GM21447 (cell line): Measurements from ENCODE around the gene UVRAG.

Source experiments
- ATAC-seq: cut with Tn5 transposase; IDR thresholded peaks from one replicate; pipeline ENCODE4 v1.9.1; 2021; ENCODE audit not compliant: unreplicated experiment

Gene UVRAG

DNA sequence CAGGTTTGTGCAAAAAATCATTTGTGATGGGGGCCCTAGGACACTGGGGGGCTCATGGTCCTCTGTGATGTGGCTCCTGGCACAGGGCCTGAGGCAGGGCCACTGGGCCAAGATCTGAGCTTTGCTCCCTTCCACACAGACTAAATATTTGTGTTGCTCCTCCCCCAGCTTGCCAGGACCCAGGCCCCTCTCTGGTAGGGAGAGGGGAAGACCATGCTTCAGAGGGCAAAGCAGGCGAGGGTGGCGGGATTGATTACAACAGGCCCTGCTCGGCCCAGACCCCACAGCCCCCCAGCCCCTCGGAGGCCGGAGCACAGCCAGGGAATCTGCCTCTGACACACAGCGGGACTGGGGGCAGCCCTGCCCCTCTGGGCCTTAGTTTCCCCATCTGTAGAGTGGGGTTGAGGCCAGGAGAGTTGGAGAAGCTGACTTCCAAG lies 362.3 kb downstream of the UVRAG start:
- ATAC-seq: no peak

DNA sequence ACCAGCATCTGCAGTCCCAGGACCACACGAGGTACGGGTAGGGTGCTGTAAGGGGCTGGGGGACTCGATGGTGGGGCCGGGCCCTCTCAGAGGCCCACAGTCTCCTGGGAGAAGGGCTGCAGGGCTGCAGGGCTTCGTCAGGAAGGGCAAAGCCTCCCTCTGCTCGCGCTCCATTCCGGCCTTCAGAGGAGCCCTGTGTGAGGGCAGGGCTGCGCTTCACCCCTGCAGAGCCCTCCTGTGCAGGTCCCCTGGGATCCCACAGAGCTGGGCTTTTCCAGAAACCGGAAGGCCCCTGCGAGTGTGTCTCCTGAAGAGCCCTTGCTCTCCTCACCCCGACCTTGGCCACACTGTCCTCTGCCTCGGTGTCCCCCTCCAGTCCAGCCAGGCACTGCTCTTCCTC lies 364.1 kb downstream of the UVRAG start:
- no peak for ATAC-seq

DNA sequence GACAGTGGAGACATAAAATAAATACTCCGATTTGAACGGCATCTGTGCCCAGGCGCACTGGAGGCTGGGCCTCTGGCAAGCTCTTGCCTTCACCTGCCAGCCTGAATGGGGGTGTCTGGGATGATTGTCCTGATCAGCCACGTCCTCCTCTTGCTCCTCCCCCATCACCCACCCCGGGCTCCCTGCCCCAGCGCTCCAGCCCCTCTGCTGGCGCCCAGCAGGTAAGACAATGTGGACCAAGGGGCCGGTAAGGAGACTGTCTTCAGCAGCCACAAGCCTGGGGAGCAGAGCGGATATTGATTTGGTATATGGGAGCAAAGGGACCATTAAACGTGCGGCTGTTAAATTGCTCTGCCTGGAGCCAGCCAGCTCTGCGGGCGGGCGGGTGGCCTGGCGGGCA lies 366.4 kb downstream of the UVRAG start:
- ATAC-seq: no peak

DNA sequence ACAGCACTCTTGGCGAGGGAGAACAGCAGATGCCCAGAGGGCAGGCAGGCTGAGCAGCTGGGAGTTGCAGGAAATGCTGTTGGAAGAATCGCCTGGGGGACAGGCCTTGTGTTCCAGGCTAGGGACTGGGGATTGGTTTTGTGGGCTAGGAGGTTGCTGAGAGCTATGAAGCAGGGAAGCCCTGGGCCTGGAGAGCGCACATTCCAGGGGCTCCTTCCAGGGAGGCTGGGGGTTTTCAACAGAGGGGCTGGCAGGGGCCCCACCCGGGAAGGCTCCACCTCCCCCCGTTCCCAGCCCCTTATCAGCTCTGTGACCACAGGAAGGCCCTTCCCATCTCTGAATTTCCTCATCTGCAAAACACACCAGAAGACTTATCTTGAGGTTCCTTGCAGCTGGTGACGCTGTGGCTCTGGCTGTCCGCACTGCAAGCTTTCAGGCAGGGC lies 369.6 kb downstream of the UVRAG start:
- no peak for ATAC-seq

DNA sequence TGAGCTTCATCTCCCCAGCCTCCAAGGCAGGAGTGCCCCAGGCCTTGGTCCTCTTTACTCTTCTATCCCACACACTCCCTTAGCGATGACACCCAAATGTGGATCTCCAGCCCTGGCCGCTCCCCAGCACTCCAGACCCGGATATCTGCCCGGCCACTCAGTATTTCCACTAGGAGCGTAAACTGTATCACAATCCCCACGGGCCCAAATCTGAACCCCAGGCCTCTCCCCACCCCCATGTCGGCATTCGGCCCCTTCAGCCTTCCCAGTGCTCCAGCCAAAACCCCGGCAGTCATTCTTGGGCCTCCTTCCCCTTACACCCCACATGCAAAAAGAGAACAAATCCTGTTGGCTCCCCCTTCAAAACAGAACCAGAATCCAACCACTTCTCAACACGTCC lies 370.5 kb downstream of the UVRAG start:
- no peak for ATAC-seq

DNA sequence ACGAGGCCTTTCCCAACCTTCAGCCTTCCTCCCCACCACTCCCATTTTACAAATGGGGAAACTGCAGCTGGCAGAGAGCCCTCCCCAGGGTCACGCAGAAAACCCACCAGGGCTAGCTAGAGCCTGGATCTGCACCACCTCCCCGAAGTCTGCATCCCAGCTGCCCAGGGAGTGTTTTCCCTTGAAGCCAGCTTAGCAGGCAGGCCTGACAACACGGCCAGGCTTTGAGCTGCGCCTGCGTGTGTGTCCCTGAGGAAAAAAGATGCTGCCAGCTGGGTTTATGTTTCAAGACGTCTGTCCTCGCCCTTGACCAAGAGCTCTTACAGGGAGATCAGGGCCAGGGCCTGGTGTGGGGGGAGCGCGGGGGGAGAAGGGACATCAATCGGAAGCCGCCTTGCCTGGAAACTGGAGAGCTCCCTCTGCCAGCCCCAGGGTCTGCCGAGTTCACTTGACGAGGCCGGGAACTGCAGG lies 371.0 kb downstream of the UVRAG start:
- no peak for ATAC-seq

DNA sequence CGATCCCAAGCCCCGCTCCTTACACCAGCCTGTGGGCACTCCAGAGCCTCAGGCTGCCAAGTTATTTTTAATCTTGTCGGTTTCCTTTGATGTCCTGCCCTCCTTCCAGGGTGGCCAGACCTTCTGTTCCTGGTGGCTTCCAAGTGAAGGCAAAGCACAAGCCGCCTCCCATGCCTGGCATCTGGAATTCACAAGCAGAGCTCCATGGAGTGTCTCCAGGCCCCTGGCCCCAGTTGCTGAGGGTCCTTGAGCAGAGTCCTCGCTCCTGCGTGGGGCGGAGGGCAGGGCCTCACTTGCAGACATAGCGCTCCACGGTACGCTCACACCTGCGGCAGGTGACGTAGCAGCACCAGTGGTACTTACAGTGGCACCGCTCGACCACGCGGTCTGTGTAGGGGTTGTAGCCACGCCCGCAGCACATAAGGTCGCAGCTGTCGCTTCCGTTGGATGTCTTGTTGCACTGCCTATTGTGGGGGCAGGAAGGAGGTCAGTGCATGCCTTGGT lies 371.8 kb downstream of the UVRAG start:
- no peak for ATAC-seq

DNA sequence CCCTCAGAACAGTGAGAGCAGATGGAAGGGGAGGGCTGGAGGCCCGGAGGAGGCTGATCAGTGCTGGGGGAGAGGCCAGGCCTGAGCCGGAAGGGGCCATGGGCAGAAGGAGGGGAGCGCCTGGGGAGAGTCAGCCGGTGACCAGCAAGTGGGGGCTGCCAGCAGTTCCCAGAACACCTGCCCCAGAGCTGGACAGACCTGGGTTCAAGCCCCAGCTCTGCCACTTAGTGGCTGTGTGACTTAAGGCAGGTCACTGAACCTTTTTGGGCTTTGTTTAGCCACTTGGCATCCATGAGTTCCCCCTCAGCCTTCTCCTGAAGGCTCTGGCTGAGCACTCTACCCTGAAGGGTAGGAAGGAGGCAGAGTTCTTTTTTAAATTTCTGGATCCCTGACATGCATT lies 373.9 kb downstream of the UVRAG start:
- no peak for ATAC-seq

DNA sequence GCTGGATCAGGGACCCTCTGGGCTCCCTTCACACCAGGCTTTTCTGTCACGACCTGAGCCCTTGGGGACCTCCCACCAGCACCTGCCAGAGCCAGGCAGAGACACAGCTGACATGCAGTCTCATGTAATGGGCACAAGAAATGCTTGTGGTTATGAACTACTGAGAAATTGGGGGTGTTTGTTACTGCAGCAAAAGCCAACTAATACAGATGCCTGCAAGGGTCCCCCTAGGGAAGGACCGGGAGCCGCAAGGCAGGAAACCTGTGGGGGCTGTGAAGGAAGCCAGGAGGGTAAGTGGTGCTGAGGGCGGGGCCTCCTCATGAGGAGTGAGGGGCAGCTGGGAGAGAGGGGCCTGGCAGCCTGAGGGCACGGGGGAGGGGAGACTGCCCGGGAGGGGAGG lies 374.7 kb downstream of the UVRAG start:
- no peak for ATAC-seq

DNA sequence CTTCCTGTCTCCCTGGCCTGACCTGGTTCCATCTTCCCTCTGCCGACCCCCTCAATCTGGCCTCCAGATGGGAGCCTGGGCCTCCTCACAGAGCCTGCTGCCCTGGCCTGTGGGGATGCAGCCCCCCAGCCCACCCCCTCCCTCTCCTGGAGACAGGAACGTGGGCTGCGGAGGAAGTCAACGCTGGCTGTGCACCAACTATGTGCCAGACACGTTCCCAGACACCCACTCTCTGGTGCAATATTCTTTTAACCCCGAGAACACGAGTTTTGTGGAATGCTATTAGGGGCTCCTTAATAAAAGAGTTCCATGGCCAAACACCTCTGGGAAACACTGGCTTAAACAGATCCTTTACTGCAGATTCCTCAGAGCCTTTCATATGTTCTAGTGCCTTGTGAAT lies 375.4 kb downstream of the UVRAG start:
- no peak for ATAC-seq
